Panc1 (cell line): ENCODE results near the gene AGRP.

ENCODE experiments used
- POLR2AphosphoS5 ChIP-seq: IDR thresholded peaks from 2 replicates; pipeline ENCODE4 v1.6.1; 2012; ENCODE audit warnings: mild to moderate bottlenecking, low read depth, low read length, moderate library complexity
- REST ChIP-seq, 2 experiments: IDR thresholded peaks; 2 replicates each; pipeline ENCODE4 v1.6.1; 2011 to 2012; ENCODE audit warnings: low read depth in 2 of 2, control low read depth in 1 of 2, low read length in 1 of 2, mild to moderate bottlenecking in 1 of 2, moderate library complexity in 1 of 2; ENCODE audit not compliant: insufficient read depth in 1 of 2
- TF ChIP-seq, protein P1 (sequence below): fragments of 450-650 bp; IDR thresholded peaks from 2 replicates; pipeline ENCODE4 v1.5.1; 2017; ENCODE audit warnings: mild to moderate bottlenecking

DNA sequence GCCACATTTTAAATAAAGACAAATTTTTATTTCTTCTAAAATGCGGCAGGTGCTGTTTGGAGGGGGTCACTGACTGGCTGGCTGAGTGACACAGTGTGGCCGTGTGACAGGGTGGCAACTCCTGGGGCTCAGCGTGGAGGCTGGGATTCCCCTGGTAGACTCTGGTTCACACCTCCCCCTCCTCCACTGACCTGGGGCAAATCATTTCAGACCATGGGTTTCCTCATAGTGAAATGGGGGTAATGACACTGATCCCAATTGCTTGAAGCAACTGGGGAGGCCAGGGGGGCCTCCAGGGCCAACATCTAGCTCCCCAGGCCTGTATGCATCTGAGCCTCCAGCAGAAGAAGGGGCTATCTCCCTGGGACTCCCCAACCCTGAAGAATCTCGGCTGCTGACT, 45.8 kb downstream of the AGRP start:
- TF ChIP-seq, protein P1, sequence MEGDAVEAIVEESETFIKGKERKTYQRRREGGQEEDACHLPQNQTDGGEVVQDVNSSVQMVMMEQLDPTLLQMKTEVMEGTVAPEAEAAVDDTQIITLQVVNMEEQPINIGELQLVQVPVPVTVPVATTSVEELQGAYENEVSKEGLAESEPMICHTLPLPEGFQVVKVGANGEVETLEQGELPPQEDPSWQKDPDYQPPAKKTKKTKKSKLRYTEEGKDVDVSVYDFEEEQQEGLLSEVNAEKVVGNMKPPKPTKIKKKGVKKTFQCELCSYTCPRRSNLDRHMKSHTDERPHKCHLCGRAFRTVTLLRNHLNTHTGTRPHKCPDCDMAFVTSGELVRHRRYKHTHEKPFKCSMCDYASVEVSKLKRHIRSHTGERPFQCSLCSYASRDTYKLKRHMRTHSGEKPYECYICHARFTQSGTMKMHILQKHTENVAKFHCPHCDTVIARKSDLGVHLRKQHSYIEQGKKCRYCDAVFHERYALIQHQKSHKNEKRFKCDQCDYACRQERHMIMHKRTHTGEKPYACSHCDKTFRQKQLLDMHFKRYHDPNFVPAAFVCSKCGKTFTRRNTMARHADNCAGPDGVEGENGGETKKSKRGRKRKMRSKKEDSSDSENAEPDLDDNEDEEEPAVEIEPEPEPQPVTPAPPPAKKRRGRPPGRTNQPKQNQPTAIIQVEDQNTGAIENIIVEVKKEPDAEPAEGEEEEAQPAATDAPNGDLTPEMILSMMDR = no peak
- TF ChIP-seq REST (IDR thresholded peaks at IDR 0.05; ENCODE audit: insufficient read depth in 1 of 2, low read depth in 2 of 2, low read length in 1 of 2) (no peak), POLR2AphosphoS5 (no peak)
